Thyroid gland (tissue), 4 donors: ENCODE measurements around the gene PSAP.

ENCODE experiments used
- CTCF ChIP-seq, 6 experiments: fragments of 200-600 bp in 3 of 6; fragments of 450-650 bp in 3 of 6; sonication (generic) in 3 of 6; IDR thresholded peaks; one replicate each; pipeline ENCODE4 v1.5.1; 2016 to 2019; ENCODE audit warnings: antibody characterized with exemption in 6 of 6, mild to moderate bottlenecking in 2 of 6, inconsistent platforms in 1 of 6, moderate library complexity in 1 of 6
- POLR2A ChIP-seq, 2 donors: fragments of 450-650 bp; IDR thresholded peaks; one replicate each; pipeline ENCODE4 v1.6.1; 2017; ENCODE audit warnings: antibody characterized with exemption in 2 of 2, mild to moderate bottlenecking in 2 of 2, moderate library complexity in 1 of 2

DNA sequence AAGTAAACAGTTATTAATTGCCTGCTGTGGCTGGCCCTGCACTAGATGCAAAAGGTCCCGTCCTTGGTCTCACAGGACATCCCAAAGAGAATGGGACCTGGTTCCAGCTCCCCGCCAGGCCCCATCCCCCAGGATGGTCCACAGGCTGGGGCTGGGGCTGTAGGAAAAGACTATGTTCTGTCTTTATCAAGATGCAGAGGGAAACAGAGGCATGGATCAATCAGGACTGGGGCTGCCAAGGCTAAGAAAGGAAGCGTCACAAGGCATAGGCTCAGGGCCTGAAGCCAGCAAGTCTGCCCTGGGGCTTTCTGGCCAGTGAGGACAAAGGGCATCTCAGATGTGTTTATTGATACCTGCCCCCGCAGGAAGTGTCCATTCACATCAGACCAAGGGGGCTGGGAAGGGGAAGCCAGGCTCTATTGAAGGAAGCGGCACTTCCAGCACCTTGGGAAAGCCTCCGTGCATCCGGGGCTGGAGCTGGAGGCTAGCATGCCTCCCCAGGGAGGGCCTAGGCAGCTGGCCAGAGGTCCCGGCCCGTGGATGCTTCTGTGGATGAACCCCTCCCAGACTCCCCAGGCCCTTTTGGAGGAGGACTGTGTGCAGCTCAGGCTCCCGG, 83.5 kb downstream of the PSAP start:
- TF ChIP-seq CTCF (IDR thresholded peaks at IDR 0.05) (no peak), POLR2A (IDR thresholded peaks at IDR 0.05) (no peak)
